ENCODE data around the gene PRR7.

Gene PRR7

GRCh38 chr5:177497292-177498012, 50.8 kb downstream of the PRR7 start, which contains the start of gene PDLIM7:
TSS of gene PDLIM7 (minus strand) at chr5:177497604. CDS start at chr5:177496512, 1,092 bp downstream.
- H3K4me3 ChIP-seq (replicated peaks; ENCODE audit: low read depth, low read length), result peak within 1 kb of the TSS; percentile 80
- DNase-seq (ENCODE audit: extremely low read depth, low read depth), result peak; percentile 85
- TF ChIP-seq, protein P1, sequence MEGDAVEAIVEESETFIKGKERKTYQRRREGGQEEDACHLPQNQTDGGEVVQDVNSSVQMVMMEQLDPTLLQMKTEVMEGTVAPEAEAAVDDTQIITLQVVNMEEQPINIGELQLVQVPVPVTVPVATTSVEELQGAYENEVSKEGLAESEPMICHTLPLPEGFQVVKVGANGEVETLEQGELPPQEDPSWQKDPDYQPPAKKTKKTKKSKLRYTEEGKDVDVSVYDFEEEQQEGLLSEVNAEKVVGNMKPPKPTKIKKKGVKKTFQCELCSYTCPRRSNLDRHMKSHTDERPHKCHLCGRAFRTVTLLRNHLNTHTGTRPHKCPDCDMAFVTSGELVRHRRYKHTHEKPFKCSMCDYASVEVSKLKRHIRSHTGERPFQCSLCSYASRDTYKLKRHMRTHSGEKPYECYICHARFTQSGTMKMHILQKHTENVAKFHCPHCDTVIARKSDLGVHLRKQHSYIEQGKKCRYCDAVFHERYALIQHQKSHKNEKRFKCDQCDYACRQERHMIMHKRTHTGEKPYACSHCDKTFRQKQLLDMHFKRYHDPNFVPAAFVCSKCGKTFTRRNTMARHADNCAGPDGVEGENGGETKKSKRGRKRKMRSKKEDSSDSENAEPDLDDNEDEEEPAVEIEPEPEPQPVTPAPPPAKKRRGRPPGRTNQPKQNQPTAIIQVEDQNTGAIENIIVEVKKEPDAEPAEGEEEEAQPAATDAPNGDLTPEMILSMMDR (IDR thresholded peaks at IDR 0.05; ENCODE audit: low read depth, low read length, missing control alignments), result peak; percentile 9

DNA sequence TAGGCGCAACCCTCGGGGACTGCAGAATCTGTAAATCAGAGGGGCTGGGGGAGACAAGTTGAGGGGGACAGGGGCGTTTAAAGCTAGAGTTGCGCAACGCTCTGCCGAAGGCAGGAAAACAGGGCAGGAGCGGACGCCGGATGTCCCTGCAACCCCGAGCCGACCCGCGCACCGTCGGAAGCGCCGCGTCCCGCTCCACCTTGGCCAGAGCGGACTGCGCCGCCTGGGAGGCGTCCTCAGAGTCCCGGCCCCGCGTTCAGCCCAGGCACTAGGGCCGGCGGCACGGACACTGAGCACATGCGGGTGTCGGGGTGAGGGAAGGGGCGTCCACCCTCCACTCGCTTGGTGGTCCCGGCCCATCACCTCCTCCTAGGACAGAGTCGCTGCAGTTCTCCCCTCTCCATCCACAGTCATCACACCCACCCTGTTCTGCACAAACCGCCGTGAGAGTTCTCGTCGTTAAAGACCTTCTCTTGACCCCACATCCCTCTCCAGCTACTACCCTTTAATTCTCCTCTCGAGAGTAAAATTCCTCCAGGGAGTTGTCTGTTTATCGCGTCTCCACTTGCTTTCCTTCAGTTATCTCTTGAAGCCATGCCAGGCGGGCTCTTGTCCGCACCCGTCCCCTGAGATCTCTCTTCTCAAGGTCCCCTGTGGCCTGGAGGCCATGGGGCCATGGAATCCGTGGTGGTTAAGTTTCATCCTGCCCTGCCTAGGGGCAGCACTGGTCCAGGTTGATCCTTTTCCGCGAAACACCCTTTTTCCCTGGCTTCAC, 51.6 kb downstream of the PRR7 start:
- TF ChIP-seq, protein P1 (IDR thresholded peaks at IDR 0.05; ENCODE audit: low read depth, low read length, missing control alignments), result no peak
- H3K4me3 ChIP-seq (replicated peaks; ENCODE audit: low read depth, low read length), result peak overlapping the region; percentile 80
- no peak for DNase-seq (ENCODE audit: extremely low read depth, low read depth)

- no peak for DNase-seq (ENCODE audit: extremely low read depth, low read depth)
- TF ChIP-seq, protein P1 (IDR thresholded peaks at IDR 0.05; ENCODE audit: low read depth, low read length, missing control alignments), result no peak
- H3K4me3 ChIP-seq (replicated peaks; ENCODE audit: low read depth, low read length), result no peak overlapping the region
Observed at GRCh38 chr5:177499842-177500241, 53.2 kb downstream of the PRR7 start.

DNA sequence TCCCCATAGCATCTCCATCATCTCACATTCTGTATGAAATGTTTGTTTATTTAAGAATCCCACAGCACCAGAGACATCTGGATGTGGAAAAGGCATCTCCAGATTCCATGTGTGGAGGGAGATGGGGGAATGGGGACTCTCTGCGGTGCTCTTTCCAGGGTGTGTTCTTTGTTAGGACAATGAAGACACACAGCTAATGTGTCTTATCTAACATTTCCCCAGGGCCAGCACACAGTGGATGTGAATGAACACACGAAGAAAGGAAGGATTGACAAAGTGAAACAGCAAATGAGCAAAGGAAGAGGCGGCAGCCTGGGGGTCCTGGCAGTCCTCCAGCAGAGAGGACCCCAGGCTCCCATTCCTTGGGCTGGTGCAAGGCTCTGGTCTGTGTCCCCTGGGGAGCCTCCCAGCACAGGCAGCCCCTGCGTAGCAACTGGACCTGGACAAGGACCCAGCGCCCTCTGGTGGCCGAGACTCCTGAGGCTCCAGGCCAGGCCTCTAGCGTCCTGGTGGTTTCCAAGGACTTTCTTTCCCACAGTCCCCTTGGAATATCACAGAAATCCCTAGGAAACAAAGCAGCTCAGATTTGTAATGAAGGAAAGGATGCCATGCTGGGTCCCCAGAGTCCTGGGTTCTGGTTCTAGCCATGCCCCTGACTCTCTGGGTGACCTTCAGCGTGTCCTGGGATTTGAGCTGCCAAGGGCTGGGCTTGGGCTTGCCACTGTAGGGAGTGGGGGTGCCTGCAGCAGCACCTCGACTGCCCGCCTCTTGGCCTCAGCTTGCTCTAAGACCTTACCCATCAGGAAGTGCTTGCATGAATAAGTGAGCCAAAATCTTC, 54.3 kb downstream of the PRR7 start:
- TF ChIP-seq, protein P1 (IDR thresholded peaks at IDR 0.05; ENCODE audit: low read depth, low read length, missing control alignments), result peak; percentile 99
- peak; percentile 67 for DNase-seq (ENCODE audit: extremely low read depth, low read depth)
- H3K4me3 ChIP-seq (replicated peaks; ENCODE audit: low read depth, low read length), result no peak overlapping the region

DNA sequence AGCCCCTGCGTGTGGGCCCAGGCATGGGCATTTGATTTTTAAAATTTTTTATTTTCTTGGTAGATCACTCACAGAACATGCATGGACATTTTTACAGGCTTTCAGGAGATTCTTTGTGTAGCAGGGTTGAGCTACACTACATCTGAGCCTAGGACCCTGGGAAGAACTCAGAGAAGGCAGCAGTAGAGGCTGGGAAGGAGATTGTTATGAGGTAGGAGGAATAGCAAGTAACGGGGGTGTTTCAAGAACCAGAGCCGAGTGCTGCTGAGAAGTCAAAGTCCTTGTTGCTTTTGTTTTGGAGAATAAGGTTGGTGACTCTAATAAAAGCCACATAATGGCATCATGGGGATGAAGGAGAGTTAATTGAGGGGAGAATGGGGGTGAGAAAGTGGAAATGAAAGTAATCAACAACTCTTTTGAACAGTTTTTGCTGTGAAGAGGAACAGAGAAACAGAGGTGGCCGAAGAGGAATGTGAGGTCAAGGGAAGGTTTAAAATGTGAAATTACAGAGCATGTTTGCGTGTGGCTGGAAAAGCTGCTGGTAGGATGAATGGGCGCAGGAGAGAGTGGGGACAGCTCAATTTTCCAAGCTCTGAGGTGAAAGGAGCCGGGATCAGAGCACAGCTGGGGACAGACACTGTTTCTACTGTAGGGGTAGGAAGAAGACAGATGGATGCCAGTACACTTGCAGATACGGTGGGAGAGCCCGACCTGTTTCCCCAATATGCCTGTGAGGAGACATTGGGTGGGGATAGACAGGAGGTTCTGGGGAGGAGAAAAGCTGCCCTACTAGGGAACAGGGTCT, 55.5 kb downstream of the PRR7 start:
- TF ChIP-seq, protein P1 (IDR thresholded peaks at IDR 0.05; ENCODE audit: low read depth, low read length, missing control alignments), result no peak
- no peak for DNase-seq (ENCODE audit: extremely low read depth, low read depth)
- no peak overlapping the region for H3K4me3 ChIP-seq (replicated peaks; ENCODE audit: low read depth, low read length)

DNA sequence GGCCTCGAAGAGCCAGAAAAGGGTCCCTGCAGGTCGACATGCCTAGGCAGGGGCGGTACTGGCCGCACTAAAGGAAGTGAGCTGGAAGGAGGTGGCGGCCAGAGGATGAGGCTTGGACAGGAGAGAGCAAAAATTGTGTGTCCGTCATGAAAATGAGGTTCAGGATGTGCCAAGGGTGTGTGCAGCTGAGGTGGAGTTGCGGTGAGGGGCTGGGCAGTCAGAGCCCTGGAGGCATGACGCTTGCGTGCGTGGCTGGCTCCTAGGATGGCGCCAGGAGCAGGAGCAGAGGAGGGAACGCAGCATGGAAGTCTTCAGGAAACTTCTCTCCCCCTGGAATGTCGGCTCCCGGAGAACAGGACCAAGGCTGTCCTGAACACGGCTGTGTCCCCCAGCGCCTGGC, 56.3 kb downstream of the PRR7 start:
- H3K4me3 ChIP-seq (replicated peaks; ENCODE audit: low read depth, low read length), result no peak overlapping the region
- no peak for DNase-seq (ENCODE audit: extremely low read depth, low read depth)
- TF ChIP-seq, protein P1 (IDR thresholded peaks at IDR 0.05; ENCODE audit: low read depth, low read length, missing control alignments), result no peak

Measured in HFF-Myc (cell line).